Trophoblast cell (in vitro differentiated cells and primary cell): Measurements from ENCODE around the gene PCBP4.

Experiments used
- DNase-seq, 2 donors: peaks; one replicate each; pipeline ENCODE4 v3.0.0-alpha.2; 2016
- H2AFZ ChIP-seq: 2 replicates; pipeline ENCODE4 v1.6.1; 2013; ENCODE audit warnings: low read length, moderate library complexity, mild to moderate bottlenecking; ENCODE audit not compliant: insufficient read depth, poor library complexity
- H2AK5ac ChIP-seq: 2 replicates; pipeline ENCODE4 v1.6.1; 2013; ENCODE audit warnings: mild to moderate bottlenecking, low read length
- H2BK120ac ChIP-seq: 2 replicates; pipeline ENCODE4 v1.6.1; 2013; ENCODE audit warnings: low read length, mild to moderate bottlenecking, moderate library complexity; ENCODE audit not compliant: insufficient read depth, poor library complexity
- H2BK12ac ChIP-seq: 2 replicates; pipeline ENCODE4 v1.6.1; 2013; ENCODE audit warnings: mild to moderate bottlenecking, low read length, moderate library complexity
- H2BK5ac ChIP-seq: 2 replicates; pipeline ENCODE4 v1.6.1; 2013; ENCODE audit warnings: low read length, low read depth, moderate library complexity, mild to moderate bottlenecking; ENCODE audit not compliant: poor library complexity
- H3K14ac ChIP-seq: 2 replicates; pipeline ENCODE4 v1.6.1; 2013; ENCODE audit warnings: mild to moderate bottlenecking, low read length
- H3K18ac ChIP-seq: 2 replicates; pipeline ENCODE4 v1.6.1; 2013; ENCODE audit warnings: mild to moderate bottlenecking, low read length
- H3K23ac ChIP-seq: 2 replicates; pipeline ENCODE4 v1.6.1; 2013; ENCODE audit warnings: low read length
- H3K27ac ChIP-seq: 2 replicates; pipeline ENCODE4 v1.5.1; 2013; ENCODE audit warnings: low read depth, mild to moderate bottlenecking, inconsistent platforms, low read length, moderate library complexity
- H3K27me3 ChIP-seq: 2 replicates; pipeline ENCODE4 v1.6.1; 2013; ENCODE audit warnings: inconsistent platforms, mild to moderate bottlenecking, low read length, moderate library complexity; ENCODE audit not compliant: insufficient read depth
- H3K36me3 ChIP-seq, 2 experiments: 1 replicate in 1 of 2; 2 replicates in 1 of 2; pipeline ENCODE4 v1.6.1; 2013; ENCODE audit warnings: low read length in 2 of 2, mild to moderate bottlenecking in 2 of 2, moderate library complexity in 1 of 2; ENCODE audit not compliant: insufficient read depth in 2 of 2, control insufficient read depth in 1 of 2
- H3K4ac ChIP-seq: 2 replicates; pipeline ENCODE4 v1.6.1; 2013; ENCODE audit warnings: low read depth, mild to moderate bottlenecking, low read length, moderate library complexity
- H3K4me1 ChIP-seq, 2 experiments: 1 replicate in 1 of 2; 2 replicates in 1 of 2; pipeline ENCODE4 v1.6.1; 2013; ENCODE audit warnings: low read length in 2 of 2, mild to moderate bottlenecking in 2 of 2, moderate library complexity in 1 of 2; ENCODE audit not compliant: insufficient read depth in 2 of 2, control insufficient read depth in 1 of 2
- H3K4me2 ChIP-seq: 2 replicates; pipeline ENCODE4 v1.6.1; 2013; ENCODE audit warnings: inconsistent platforms, mild to moderate bottlenecking, low read length, moderate library complexity
- H3K4me3 ChIP-seq: 2 replicates; pipeline ENCODE4 v1.5.1; 2013; ENCODE audit warnings: mild to moderate bottlenecking, low read depth, low read length, inconsistent platforms
- H3K79me1 ChIP-seq: one replicate; pipeline ENCODE4 v1.6.1; 2013; ENCODE audit warnings: low read length
- H3K79me2 ChIP-seq: 2 replicates; pipeline ENCODE4 v1.6.1; 2013; ENCODE audit warnings: low read length, mild to moderate bottlenecking; ENCODE audit not compliant: control insufficient read depth, insufficient read depth, poor library complexity
- H3K9ac ChIP-seq: 2 replicates; pipeline ENCODE4 v1.6.1; 2013; ENCODE audit warnings: mild to moderate bottlenecking, low read length
- H3K9me3 ChIP-seq: 2 replicates; pipeline ENCODE4 v1.6.1; 2013; ENCODE audit warnings: low read depth, mild to moderate bottlenecking, control low read depth, inconsistent platforms, low read length; ENCODE audit not compliant: insufficient read depth
- H4K12ac ChIP-seq: 2 replicates; pipeline ENCODE4 v1.6.1; 2013; ENCODE audit warnings: low read depth, mild to moderate bottlenecking, low read length, moderate library complexity
- H4K8ac ChIP-seq: 2 replicates; pipeline ENCODE4 v1.6.1; 2013; ENCODE audit warnings: low read depth, mild to moderate bottlenecking, low read length, moderate library complexity
- H4K91ac ChIP-seq: one replicate; pipeline ENCODE4 v1.6.1; 2013; ENCODE audit warnings: low read depth, mild to moderate bottlenecking, low read length, moderate library complexity
- WGBS: extraction: QIAGEN DNeasy Blood & Tissue Kit; methylation state at CpG from one replicate; pipeline ENCODE4 v1.1.7; 2013; ENCODE audit warnings: missing lambda C conversion rate; ENCODE audit not compliant: insufficient read length, insufficient coverage; ENCODE audit errors: extremely low coverage; 5-methylcytosine and 5-hydroxymethylcytosine counted together

The PCBP4 gene

DNA sequence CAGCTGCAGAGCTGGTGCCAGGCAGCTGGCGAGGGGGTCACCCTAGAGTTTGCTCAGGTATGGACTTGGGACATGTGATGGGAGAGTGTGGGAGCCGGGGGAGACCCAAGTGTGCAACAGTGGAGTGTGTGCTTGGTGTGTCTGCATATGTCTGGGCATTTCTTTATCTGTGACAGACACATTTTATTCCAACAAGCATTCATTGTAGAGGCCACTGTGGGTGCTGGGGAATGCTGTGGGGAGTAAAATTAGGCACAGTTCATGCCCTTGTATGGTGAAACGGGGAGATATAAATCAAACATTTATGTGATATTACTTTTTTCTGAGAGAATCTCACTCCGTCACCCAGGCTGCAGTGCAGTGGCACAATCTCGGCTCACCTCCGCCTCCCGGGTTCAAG, 20.3 kb upstream of the PCBP4 start:
- Histone ChIP-seq H2BK5ac (no peak overlapping the region), H2AFZ (no peak overlapping the region), H3K23ac (no peak overlapping the region), H2AK5ac (no peak overlapping the region), H3K79me2 (peaks cover 2% of the 10 kb centered on the region), H3K79me1 (peaks cover 12% of the 10 kb centered on the region), H3K14ac (no peak overlapping the region), H4K12ac (no peak overlapping the region), H3K27ac (no peak overlapping the region), H3K4ac (no peak overlapping the region), H4K8ac (no peak overlapping the region), H3K18ac (no peak overlapping the region), H3K4me2 (no peak overlapping the region), H2BK12ac (no peak overlapping the region), H4K91ac (no peak overlapping the region), H3K4me3 (no peak overlapping the region), H2BK120ac (no peak overlapping the region), H3K4me1 (peaks cover 4 to 6% of the 10 kb centered on the region in 2 experiments), H3K27me3 (no peaks in the 10 kb centered on the region), H3K36me3 (peaks cover 13 to 15% of the 10 kb centered on the region in 2 experiments), H3K9me3 (no peaks in the 10 kb centered on the region), H3K9ac (no peak overlapping the region)
- no peak for DNase-seq
- WGBS: no CpG with 5 or more reads among the region's 7 CpGs

DNA sequence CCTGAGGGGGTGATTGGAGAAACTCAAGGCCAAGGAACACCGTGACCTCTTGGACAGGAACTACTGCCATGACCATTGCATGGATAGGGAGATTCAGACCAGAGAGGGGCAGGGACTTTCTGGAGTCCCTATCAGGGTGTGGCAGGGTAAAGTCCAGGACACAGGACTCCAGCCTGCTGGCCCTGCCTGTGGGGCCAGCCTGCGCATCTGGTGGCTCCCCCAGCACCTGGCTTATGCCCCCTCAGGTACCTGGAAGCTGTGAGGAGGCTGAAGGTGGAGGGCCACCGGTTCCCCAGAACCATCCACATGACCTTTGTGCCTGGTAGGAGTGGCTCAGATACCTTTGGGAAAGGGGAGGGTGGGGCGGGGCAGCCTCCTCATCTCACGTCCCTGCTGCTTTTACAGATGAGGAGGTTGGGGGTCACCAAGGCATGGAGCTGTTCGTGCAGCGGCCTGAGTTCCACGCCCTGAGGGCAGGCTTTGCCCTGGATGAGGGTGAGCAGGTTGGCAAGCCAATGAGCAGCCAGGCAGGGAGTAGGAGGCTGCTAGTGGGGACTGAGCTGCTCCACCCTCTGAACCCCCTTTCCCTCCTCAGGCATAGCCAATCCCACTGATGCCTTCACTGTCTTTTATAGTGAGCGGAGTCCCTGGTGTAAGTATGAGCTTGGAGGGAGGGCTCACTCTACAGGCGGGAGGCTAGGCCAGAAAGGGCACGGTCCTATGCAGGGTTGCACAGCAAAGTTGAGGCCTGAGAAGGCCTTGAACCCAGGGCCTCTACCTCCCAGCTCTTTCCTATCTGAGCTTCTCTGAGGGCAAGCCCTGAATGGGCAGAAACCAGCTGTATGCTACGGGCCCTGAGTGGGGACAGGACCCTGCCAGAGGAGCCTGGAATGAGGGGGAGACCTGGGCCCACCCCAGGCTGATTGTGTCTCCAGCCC, 19.0 kb upstream of the PCBP4 start:
- Histone ChIP-seq H3K36me3 (peaks cover under 1 to 3% of the 10 kb centered on the region in 2 experiments), H3K23ac (no peak overlapping the region), H3K9ac (no peak overlapping the region), H3K4ac (no peak overlapping the region), H3K27me3 (no peaks in the 10 kb centered on the region), H2AFZ (no peak overlapping the region), H4K12ac (no peak overlapping the region), H3K4me3 (no peak overlapping the region), H2AK5ac (no peak overlapping the region), H2BK12ac (no peak overlapping the region), H3K18ac (no peak overlapping the region), H3K14ac (no peak overlapping the region), H3K79me2 (peaks cover 2% of the 10 kb centered on the region), H4K8ac (no peak overlapping the region), H2BK5ac (no peak overlapping the region), H2BK120ac (no peak overlapping the region), H3K27ac (no peak overlapping the region), H3K9me3 (no peaks in the 10 kb centered on the region), H3K4me1 (peaks cover 7 to 9% of the 10 kb centered on the region in 2 experiments), H3K4me2 (no peak overlapping the region), H3K79me1 (peaks cover 15% of the 10 kb centered on the region), H4K91ac (no peak overlapping the region)
- no CpG with 5 or more reads among the region's 12 CpGs for WGBS
- DNase-seq: no peak

DNA sequence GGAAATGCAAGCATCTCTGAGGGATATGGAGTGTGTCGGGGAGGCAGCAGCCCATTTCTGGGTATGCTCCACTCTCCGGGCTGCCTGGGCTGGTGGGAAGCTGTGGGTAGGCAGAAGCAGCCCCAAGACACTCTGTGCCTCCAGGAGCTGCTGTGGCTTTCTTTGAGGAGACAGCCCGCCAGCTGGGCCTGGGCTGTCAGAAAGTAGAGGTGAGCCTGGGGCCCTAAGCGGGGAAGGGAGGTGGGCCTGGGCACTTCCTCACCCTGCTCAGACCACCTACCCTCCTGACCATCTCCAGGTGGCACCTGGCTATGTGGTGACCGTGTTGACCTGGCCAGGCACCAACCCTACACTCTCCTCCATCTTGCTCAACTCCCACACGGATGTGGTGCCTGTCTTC, 17.8 kb upstream of the PCBP4 start:
- no peak overlapping the region for H3K4ac ChIP-seq
- no peak overlapping the region for H4K8ac ChIP-seq
- H2BK5ac ChIP-seq: no peak overlapping the region
- no peak overlapping the region for H4K91ac ChIP-seq
- H3K9me3 ChIP-seq: peaks cover 3% of the 10 kb centered on the region
- H3K9ac ChIP-seq: no peak overlapping the region
- no peak overlapping the region for H2AFZ ChIP-seq
- H3K23ac ChIP-seq: no peak overlapping the region
- no peak overlapping the region for H2AK5ac ChIP-seq
- no CpG with 5 or more reads among the region's 6 CpGs for WGBS
- no peaks in the 10 kb centered on the region for H3K27me3 ChIP-seq
- H2BK120ac ChIP-seq: no peak overlapping the region
- no peak overlapping the region for H3K4me2 ChIP-seq
- H3K14ac ChIP-seq: no peak overlapping the region
- H3K18ac ChIP-seq: no peak overlapping the region
- peaks cover 15% of the 10 kb centered on the region for H3K79me1 ChIP-seq
- peaks cover 0 to 2% of the 10 kb centered on the region in 2 experiments for H3K36me3 ChIP-seq
- no peak overlapping the region for H3K27ac ChIP-seq
- no peak overlapping the region for H2BK12ac ChIP-seq
- H4K12ac ChIP-seq: no peak overlapping the region
- H3K79me2 ChIP-seq: peaks cover 2% of the 10 kb centered on the region
- no peak for DNase-seq
- peaks cover 7 to 9% of the 10 kb centered on the region in 2 experiments for H3K4me1 ChIP-seq
- H3K4me3 ChIP-seq: no peak overlapping the region

DNA sequence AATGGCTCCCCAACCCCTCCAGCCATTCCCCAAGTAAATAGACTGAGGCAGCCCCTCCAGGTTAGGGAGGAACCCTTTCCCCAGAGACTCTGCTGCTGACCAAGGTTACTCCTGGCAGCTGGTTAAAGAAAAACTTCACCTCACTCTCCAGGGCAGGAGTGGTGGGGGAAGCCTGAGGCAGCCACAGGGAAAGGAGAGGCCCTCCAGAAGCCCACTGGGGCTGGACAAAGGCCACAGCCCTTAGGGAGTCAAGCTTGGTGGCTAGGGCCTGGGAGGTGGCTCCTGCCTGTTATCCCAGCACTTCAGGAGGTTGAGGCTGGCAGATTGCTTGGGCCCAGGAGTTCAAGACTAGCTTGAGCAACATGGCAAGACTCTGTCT, 17.0 kb upstream of the PCBP4 start:
- Histone ChIP-seq H4K12ac (no peak overlapping the region), H4K91ac (no peak overlapping the region), H3K14ac (no peak overlapping the region), H3K4ac (no peak overlapping the region), H2AFZ (no peak overlapping the region), H3K4me1 (peaks cover 7 to 9% of the 10 kb centered on the region in 2 experiments), H3K23ac (no peak overlapping the region), H3K9me3 (peaks cover 3% of the 10 kb centered on the region), H3K4me3 (no peak overlapping the region), H3K79me2 (peaks cover 2% of the 10 kb centered on the region), H2BK120ac (no peak overlapping the region), H3K9ac (no peak overlapping the region), H2AK5ac (no peak overlapping the region), H3K18ac (no peak overlapping the region), H3K27ac (no peak overlapping the region), H2BK12ac (no peak overlapping the region), H2BK5ac (no peak overlapping the region), H3K27me3 (no peaks in the 10 kb centered on the region), H3K36me3 (no peaks in the 10 kb centered on the region), H3K4me2 (no peak overlapping the region), H4K8ac (no peak overlapping the region), H3K79me1 (peaks cover 15% of the 10 kb centered on the region)
- DNase-seq: no peak
